GM10847 (cell line): ENCODE data around the gene HTR6.

ENCODE experiments used
- POLR2A ChIP-seq: IDR thresholded peaks from 2 replicates; pipeline ENCODE4 v1.6.1; 2011; ENCODE audit not compliant: insufficient read length; ENCODE audit errors: extremely low read depth

HTR6 gene

GRCh38 chr1:19664453-19665185, at the start of gene HTR6:
Gene HTR6 (plus strand): TSS chr1:19664875. CDS start chr1:19665754, 879 bp downstream.
- no peak for TF ChIP-seq POLR2A

- TF ChIP-seq POLR2A = no peak
Measured at GRCh38 chr1:19615438-19615837, 49.2 kb upstream of the HTR6 start.

GRCh38 chr1:19616489-19616888, 48.2 kb upstream of the HTR6 start:
- TF ChIP-seq POLR2A = no peak

GRCh38 chr1:19617376-19617775, 47.3 kb upstream of the HTR6 start:
- TF ChIP-seq POLR2A = no peak

- TF ChIP-seq POLR2A = no peak
Measured at GRCh38 chr1:19618428-19618827, 46.2 kb upstream of the HTR6 start.

- TF ChIP-seq POLR2A = no peak
Measured at GRCh38 chr1:19619697-19620384, 44.8 kb upstream of the HTR6 start.

- no peak for TF ChIP-seq POLR2A
Measured at GRCh38 chr1:19620786-19621185, 43.9 kb upstream of the HTR6 start.

GRCh38 chr1:19621274-19621950, 43.3 kb upstream of the HTR6 start:
- no peak for TF ChIP-seq POLR2A

- TF ChIP-seq POLR2A = no peak
Measured at GRCh38 chr1:19622204-19622603, 42.5 kb upstream of the HTR6 start.

- TF ChIP-seq POLR2A = no peak
Measured at GRCh38 chr1:19623523-19623922, 41.2 kb upstream of the HTR6 start.

GRCh38 chr1:19625291-19625937, 39.3 kb upstream of the HTR6 start:
- no peak for TF ChIP-seq POLR2A

GRCh38 chr1:19628879-19629278, 35.8 kb upstream of the HTR6 start:
- TF ChIP-seq POLR2A = no peak

- no peak for TF ChIP-seq POLR2A
Measured at GRCh38 chr1:19629357-19629756, 35.3 kb upstream of the HTR6 start.

- TF ChIP-seq POLR2A = no peak
Measured at GRCh38 chr1:19630720-19631395, 33.8 kb upstream of the HTR6 start.

- TF ChIP-seq POLR2A = no peak
Measured at GRCh38 chr1:19632211-19632610, 32.5 kb upstream of the HTR6 start.
